Adipocyte (in vitro differentiated cells): ENCODE data around the gene PELI1.

Source experiments
- DNase-seq: peaks from one replicate; pipeline ENCODE4 v3.0.0-alpha.2; 2015; ENCODE audit warnings: low read depth
- H3K27me3 ChIP-seq: replicated peaks from 2 replicates; pipeline ENCODE4 v1.7.0; 2013; ENCODE audit warnings: mild to moderate bottlenecking, low read length, moderate library complexity; ENCODE audit not compliant: control insufficient read depth, insufficient read depth
- H3K36me3 ChIP-seq: 2 replicates; pipeline ENCODE4 v1.7.0; 2013; ENCODE audit warnings: low read length, mild to moderate bottlenecking, moderate library complexity; ENCODE audit not compliant: control insufficient read depth, insufficient read depth, severe bottlenecking
- H3K4me1 ChIP-seq: 2 replicates; pipeline ENCODE4 v1.7.0; 2013; ENCODE audit warnings: mild to moderate bottlenecking, low read length, moderate library complexity; ENCODE audit not compliant: control insufficient read depth, insufficient read depth
- H3K4me3 ChIP-seq: 2 replicates; pipeline ENCODE4 v1.7.0; 2013; ENCODE audit warnings: mild to moderate bottlenecking, low read length, moderate library complexity
- H3K9ac ChIP-seq: 2 replicates; pipeline ENCODE4 v1.7.0; 2013; ENCODE audit warnings: mild to moderate bottlenecking, low read length, moderate library complexity
- H3K9me3 ChIP-seq: 2 replicates; pipeline ENCODE4 v1.7.0; 2013; ENCODE audit warnings: mild to moderate bottlenecking, low read length, moderate library complexity; ENCODE audit not compliant: control insufficient read depth

Gene PELI1, protein sequence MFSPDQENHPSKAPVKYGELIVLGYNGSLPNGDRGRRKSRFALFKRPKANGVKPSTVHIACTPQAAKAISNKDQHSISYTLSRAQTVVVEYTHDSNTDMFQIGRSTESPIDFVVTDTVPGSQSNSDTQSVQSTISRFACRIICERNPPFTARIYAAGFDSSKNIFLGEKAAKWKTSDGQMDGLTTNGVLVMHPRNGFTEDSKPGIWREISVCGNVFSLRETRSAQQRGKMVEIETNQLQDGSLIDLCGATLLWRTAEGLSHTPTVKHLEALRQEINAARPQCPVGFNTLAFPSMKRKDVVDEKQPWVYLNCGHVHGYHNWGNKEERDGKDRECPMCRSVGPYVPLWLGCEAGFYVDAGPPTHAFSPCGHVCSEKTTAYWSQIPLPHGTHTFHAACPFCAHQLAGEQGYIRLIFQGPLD

DNA sequence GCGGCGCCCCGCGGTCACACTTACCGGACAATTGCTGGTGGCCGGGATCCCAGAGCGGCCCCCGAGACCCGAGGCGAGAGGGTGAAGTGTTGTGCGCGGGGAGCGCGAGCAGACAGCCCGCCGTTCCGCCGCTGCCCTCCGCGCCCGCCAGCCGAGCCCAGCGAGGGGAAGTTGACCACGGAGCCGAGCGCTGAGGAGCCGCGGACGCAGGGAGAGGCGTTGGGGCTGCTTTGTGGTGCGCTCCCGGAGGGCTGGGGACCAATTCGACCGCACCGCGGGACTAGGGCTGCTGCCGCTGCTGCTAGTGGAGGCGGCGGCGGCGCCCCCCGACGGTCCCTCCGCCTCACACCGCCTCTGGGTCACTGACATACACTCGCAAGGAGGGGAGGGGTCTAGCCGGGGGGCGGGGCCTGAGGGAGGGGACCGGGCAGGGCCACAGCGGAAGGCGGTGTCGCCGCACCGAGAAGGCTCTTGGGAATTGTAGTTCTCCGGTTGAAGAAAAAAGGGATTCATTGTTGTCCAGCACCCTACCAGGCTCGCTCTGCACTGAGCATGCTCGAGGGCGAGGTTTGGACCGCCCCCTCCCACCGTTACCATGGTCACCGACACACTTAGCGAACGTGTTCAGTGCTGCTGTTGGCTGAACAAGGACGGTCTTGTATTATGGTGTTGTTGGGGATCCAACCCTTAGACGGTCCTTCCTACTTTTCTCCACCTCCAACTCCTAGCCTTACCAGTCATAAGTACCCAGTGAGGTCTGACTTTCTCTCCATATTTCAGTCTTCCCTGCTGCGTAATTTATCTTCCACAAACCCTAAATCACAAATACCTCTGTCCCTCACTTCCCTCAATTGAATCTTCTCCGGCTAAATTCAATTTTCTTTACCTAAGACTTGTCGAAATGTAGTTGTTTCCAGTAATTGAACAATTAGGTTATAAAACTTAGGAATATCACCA is at the start of gene PELI1:
Gene PELI1 (minus strand): TSS at position 364 of the 957 bp plus-strand sequence. CDS start 36,110 bp downstream, outside the sequence.
- Histone ChIP-seq H3K4me3 (peak within 1 kb of the TSS; percentile 97), H3K36me3 (no peaks in the 10 kb centered on the region)
- DNase-seq, result peak; percentile 97

DNA sequence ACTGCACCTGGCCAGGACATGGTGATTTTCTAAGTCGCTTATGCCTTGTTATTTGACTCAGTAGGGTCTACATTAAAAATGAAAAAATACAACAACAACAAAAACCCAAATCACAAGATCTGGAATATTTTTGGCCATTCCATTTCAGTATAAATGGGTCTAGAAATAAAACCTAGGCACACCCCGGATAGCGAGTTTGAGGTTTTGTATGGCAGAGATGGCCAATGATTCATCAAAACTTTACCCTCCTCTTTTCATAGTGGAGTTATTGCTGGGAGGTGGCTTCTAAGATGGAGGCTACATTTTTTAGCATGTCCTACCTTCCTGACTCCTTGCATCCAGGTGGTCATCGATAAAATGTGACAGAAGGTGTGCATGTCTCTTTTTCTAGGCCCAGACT is 49.3 kb upstream of the PELI1 start:
- Histone ChIP-seq H3K36me3 (no peaks in the 10 kb centered on the region), H3K4me1 (peaks cover 8% of the 10 kb centered on the region), H3K9me3 (no peaks in the 10 kb centered on the region), H3K27me3 (no peaks in the 10 kb centered on the region), H3K9ac (no peak overlapping the region), H3K4me3 (no peak overlapping the region)
- no peak for DNase-seq

More for the DNA sequence above, at the start of gene PELI1:
- H3K9ac ChIP-seq, result peak within 1 kb of the TSS; percentile 89
- no peaks in the 10 kb centered on the region for H3K9me3 ChIP-seq
- H3K4me1 ChIP-seq, result peaks cover 35% of the 10 kb centered on the region
- no peaks in the 10 kb centered on the region for H3K27me3 ChIP-seq

DNA sequence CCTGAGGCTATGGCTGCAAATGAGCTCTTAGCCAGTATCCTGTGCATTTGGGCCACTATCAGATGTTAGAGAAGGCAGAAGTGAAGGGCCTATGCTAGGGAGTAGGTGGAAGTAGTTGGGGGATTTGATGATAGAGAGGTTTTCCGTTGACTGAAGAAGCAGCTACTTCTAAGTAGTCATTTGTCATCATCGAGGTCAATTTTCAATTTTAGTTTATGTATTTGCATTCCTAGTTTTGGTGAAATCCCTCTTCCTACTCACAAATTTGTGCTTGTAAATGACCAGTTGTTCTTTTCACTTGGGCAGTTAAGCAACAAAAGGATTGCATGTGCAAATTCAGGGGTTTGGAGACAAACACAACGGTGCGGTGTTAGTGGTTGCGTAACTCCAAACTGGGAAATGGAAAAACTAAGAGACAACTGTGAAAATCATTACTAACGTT is 48.5 kb upstream of the PELI1 start:
- peak; percentile 46 for DNase-seq
- Histone ChIP-seq H3K4me1 (peaks cover 11% of the 10 kb centered on the region), H3K36me3 (no peaks in the 10 kb centered on the region), H3K9me3 (no peaks in the 10 kb centered on the region), H3K27me3 (no peaks in the 10 kb centered on the region), H3K4me3 (no peak overlapping the region), H3K9ac (no peak overlapping the region)

DNA sequence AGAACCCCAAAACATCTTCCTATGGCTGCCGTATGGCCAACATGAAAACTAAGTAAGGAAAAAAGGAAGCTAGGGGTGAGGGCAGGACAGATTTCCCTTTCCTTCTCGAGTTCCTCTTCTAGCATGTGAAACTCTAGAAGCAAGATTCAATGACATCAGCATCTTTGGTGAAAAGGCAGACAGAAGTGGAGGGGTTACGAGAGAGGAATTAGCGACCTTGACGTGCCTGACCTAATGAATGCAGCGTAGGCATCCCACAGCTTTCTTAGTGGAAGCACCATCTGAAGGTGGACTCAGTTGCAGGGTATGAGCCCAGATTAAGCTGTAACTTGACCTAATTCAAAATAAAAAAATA is 47.9 kb upstream of the PELI1 start:
- peaks cover 16% of the 10 kb centered on the region for H3K4me1 ChIP-seq
- DNase-seq, result no peak
- no peak overlapping the region for H3K9ac ChIP-seq
- H3K27me3 ChIP-seq, result no peaks in the 10 kb centered on the region
- no peaks in the 10 kb centered on the region for H3K9me3 ChIP-seq
- no peaks in the 10 kb centered on the region for H3K36me3 ChIP-seq
- no peak overlapping the region for H3K4me3 ChIP-seq

DNA sequence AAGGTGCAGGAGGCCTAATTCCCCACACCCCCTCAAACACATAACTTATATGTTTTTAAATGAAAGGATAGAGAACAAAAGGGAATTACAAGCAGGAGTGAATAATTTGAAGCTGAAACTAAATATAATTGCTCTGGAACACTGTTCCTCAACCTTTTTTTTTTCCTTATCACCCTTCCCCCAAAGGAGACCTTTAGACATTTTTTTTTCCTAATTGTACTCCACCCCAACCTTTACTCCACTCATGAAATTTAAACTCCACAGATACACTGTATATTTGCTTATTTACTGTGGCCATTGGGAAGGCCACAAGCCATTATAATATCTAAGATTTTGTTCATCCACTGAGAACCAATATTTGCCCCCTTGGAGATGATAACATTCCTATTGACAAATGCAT is 45.4 kb upstream of the PELI1 start:
- H3K27me3 ChIP-seq, result no peaks in the 10 kb centered on the region

DNA sequence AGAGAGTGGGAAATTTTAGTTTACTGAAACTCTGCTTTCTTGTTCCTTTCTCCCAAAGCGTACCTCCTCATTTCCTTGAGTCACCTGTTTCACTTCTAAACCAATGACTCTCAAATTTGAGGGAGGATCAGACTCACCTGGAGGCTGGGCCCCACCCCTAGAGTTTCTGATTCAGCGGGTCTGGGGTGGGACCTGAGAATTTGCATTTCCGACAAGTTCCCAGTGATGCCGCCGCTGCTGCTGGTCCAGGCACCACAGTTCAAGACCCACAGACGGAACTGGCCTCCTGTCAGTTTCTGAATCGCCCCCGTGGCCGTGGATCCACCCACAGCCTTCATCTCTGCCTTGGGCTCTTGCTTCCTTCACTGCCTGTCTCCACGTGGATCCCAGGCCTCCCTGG is 44.9 kb upstream of the PELI1 start:
- Histone ChIP-seq H3K9me3 (no peaks in the 10 kb centered on the region), H3K36me3 (no peaks in the 10 kb centered on the region), H3K9ac (no peak overlapping the region), H3K4me3 (no peak overlapping the region), H3K4me1 (peaks cover 22% of the 10 kb centered on the region), H3K27me3 (no peaks in the 10 kb centered on the region)
- DNase-seq, result no peak

More for the DNA sequence above, 45.4 kb upstream of the PELI1 start:
- no peak overlapping the region for H3K4me3 ChIP-seq
- no peak overlapping the region for H3K9ac ChIP-seq
- H3K4me1 ChIP-seq, result peaks cover 22% of the 10 kb centered on the region
- DNase-seq, result no peak
- no peaks in the 10 kb centered on the region for H3K9me3 ChIP-seq
- H3K36me3 ChIP-seq, result no peaks in the 10 kb centered on the region

DNA sequence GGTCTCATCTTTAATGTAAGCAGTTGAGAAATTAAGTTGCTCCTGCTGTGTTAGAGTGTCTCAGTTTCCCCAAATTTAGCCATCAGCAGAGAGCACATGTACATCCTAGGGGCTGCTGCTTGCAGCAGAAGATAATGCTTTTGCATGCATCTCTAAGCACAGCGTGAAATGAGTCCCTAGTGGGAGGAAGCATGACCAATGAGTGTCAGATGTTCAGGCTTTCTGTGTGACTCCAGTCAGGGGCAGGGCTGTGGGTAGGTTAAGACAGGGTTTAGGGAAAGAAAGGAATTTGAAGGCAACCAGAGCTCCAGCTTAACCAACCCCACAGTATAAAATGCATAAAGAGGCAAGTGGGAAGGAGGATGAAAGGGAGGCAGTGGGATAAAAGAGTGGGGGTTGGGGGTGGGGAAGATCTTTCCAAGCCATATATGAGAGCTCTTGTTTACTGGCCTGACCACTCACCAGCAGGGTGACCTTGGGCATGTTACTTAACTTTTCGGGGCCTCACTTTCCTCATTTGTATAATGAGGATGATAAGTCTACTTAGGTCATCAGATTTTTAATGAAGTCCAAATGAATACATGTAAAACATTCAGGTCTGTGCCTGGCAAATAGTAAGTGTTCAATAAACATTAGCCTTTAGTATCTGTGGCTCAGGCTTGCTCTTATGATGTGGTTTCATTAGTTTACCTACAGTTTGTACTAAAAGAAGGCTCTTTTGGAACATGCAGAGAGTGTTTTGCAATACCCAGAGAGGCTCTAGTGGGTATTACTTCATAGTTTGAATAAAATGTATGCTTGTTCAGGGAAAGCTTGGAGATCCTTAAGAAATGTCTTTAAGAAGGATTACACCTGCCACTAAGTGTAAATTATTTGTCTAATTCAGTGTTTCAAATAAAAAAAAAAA is 42.7 kb upstream of the PELI1 start:
- DNase-seq, result peak; percentile 73
- Histone ChIP-seq H3K4me3 (no peak overlapping the region), H3K4me1 (peaks cover 13% of the 10 kb centered on the region), H3K36me3 (no peaks in the 10 kb centered on the region), H3K9me3 (no peaks in the 10 kb centered on the region), H3K27me3 (no peaks in the 10 kb centered on the region), H3K9ac (no peak overlapping the region)

DNA sequence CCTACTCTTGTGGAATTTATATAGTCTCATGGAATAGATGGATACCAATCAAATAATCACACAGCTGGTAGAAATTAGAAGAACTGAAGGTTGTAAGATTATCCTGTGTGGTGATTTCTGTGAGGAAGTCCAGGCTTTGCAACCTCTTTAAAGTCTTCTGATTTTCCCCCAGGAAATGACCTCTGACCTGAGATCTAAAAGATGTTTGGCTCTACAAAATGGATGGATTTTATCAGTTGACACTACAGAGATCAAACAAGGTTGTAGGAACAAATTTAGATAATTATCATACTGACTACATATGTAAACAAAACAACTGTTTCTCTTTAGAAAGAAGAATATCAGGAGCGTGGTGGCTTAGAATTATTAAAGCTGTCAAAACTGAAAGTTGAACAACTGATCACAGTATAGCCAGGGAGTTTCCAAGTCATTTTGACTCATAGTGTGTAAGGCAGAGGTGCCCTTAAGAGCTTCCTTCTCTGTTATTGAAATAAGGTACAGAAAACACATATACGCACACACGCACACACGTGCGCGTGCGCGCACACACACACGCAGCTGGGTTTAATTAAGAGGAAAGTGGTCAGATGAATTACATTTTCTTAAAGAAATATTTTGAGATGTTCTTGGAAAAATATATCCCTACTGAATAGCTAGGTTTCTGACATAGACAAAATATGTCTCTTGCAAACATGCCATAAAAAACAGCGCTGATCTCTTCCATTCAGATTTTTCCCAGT is 35.5 kb upstream of the PELI1 start:
- H3K36me3 ChIP-seq, result no peaks in the 10 kb centered on the region
- peak; percentile 27 for DNase-seq
- peak overlapping the region; percentile 31 for H3K4me3 ChIP-seq
- H3K27me3 ChIP-seq, result no peaks in the 10 kb centered on the region
- peaks cover 17% of the 10 kb centered on the region for H3K4me1 ChIP-seq
- H3K9me3 ChIP-seq, result no peaks in the 10 kb centered on the region
- no peak overlapping the region for H3K9ac ChIP-seq

DNA sequence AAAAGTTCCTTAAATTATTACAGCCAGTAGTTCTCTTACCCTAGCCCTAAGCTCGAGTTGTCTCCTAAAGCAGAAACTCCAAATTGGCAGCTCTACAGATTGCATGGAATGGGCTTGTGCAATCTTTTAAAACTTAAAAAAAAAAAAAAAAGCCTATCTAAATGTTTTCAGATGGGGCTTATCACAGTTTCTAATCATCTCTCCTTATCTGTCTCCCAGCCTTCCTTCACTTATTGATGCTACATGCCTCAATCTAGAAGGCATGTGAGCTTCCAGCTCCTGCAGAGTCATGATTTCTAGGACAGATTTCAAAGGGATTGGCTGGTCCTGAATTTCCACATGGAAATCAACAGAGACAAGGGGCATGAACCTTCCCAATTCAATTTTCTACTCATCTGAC is 33.1 kb upstream of the PELI1 start:
- peaks cover 17% of the 10 kb centered on the region for H3K4me1 ChIP-seq
- H3K36me3 ChIP-seq, result no peaks in the 10 kb centered on the region
- no peak overlapping the region for H3K4me3 ChIP-seq
- no peak overlapping the region for H3K9ac ChIP-seq
- peak; percentile 87 for DNase-seq
- H3K9me3 ChIP-seq, result no peaks in the 10 kb centered on the region
- H3K27me3 ChIP-seq, result no peaks in the 10 kb centered on the region

DNA sequence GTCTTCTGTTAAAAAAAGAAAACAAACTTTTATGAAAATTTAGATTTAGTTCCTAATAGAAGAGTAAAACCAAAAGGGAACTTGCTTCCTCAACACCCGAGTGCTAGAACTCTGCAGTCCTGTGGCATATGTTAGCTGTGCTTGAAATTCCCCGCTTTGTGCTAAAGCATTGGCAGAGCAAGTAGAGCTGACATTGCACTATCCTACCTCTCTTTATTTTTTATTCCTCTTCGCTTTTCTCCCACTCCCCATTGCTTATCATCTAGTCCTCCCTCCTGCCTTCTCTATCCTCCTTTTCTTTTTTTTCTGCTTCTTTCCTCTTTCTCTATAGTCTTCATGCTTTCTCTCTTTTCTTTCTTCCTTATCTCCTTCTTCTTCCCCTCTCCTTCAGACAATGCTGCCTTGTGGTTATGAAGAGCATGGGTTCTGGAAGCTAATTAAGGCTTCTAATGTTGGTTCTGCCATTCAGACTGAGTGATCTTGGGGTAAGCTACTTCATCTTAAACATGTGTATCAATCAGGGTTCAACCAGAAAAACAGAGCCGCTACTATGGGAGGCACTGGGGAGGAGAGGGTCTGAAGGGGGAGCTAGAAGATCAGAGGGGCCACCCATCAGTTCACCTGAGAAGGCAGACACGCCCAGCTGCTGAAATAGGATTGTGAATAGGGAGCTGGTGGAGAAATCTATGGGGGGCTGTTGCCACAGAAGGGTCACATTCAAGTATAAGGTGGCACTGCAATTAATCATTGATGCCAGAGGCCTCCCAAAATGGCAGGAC is 31.4 kb upstream of the PELI1 start:
- peaks cover 17% of the 10 kb centered on the region for H3K4me1 ChIP-seq
- DNase-seq, result no peak

More for the DNA sequence above, 31.4 kb upstream of the PELI1 start:
- no peak overlapping the region for H3K9ac ChIP-seq
- no peak overlapping the region for H3K4me3 ChIP-seq
- no peaks in the 10 kb centered on the region for H3K36me3 ChIP-seq
- no peaks in the 10 kb centered on the region for H3K27me3 ChIP-seq
- no peaks in the 10 kb centered on the region for H3K9me3 ChIP-seq
